Cardiac muscle cell (in vitro differentiated cells and primary cell): ENCODE data around the gene TTYH2. TPM values are rescaled to one million over a fixed set of nuclear protein-coding genes. Genes with fewer than 3 reads are reported as not detected.
"Not testable (repeated sequence)": the region's sequence is repeated elsewhere in the genome, so short reads cannot be mapped to it uniquely, and the experiment has no call there.

Experiments
- DNase-seq, 2 donors: peaks; one replicate each; pipeline versions ENCODE4 v3.0.0 to v3.0.0-alpha.2; 2010 to 2017; ENCODE audit warnings: low read depth in 1 of 2, low spot score in 1 of 2
- H3K27ac ChIP-seq: fragments of 200-600 bp; sonication (generic); 2 replicates; pipeline ENCODE4 v1.5.1; 2016
- H3K27me3 ChIP-seq: fragments of 200-600 bp; sonication (generic); 2 replicates; pipeline ENCODE4 v1.6.0; 2016; ENCODE audit warnings: control low read depth
- H3K36me3 ChIP-seq: fragments of 200-600 bp; sonication (generic); 2 replicates; pipeline ENCODE4 v1.5.1; 2016; ENCODE audit warnings: control low read depth
- H3K4me1 ChIP-seq: fragments of 200-600 bp; sonication (generic); 2 replicates; pipeline ENCODE4 v1.8.1; 2017; ENCODE audit warnings: low read depth, mild to moderate bottlenecking, mixed run types
- H3K4me3 ChIP-seq: fragments of 200-600 bp; sonication (generic); 2 replicates; pipeline ENCODE4 v1.5.1; 2016; ENCODE audit warnings: mild to moderate bottlenecking
- H3K9me3 ChIP-seq: fragments of 200-600 bp; sonication (generic); 2 replicates; pipeline ENCODE4 v1.5.1; 2017; ENCODE audit warnings: low read depth, mild to moderate bottlenecking, control low read depth
- polyA plus RNA-seq: library from polyadenylated mRNA; unstranded; fragments of >200 nt; fragmentation: Nextera tagmentation; extraction: Ambion mirVana; gene quantifications from 2 replicates; pipeline ENCODE4 v1.2.1, GENCODE V29; 2016
- total RNA-seq: library from RNA; depleted of rRNA; stranded (reverse); fragments of >200 nt; gene quantifications from 2 replicates; pipeline ENCODE4 v1.2.3, GENCODE V29; 2016
- TF ChIP-seq, protein P1 (sequence below): IDR thresholded peaks from 2 replicates; pipeline ENCODE4 v1.5.1; 2012; ENCODE audit warnings: low read depth, mild to moderate bottlenecking, low read length

Gene TTYH2
- total and polyA plus RNA-seq, 2 experiments from 2014 or later: 7.8 to 7.9 TPM

DNA sequence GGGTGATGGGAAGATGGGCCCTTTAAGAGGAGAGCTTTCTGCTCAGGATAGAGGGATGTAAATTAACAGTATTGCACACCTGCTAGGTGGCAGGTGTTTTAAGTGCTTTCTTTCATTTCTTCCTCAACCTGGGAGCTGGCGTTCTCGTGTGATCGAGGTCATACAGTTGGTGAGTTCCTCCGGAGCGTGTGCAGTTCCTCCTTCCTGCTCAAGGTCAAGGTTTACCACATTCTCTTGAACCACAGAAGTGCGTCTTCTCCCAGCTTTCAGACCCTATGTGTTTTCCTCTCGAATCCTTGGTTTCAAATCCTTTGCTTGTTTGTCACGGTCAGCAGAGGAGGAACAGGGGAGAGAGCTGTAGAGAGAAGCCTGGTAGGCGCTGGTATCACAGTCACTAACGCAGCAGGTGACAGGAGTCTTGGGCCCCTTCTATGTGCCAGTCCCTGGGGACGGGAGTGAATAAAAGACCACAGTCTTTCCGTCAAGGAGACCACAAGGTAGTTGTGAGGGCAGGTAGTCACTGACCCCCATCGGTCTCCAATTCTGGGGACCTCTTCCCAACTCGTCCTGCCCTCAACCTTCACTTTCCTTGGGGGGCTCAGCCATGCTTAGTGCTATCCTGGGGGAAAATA, 61.5 kb downstream of the TTYH2 start:
- Histone ChIP-seq H3K4me1 (peaks cover 5% of the 10 kb centered on the region), H3K4me3 (no peak overlapping the region)
- DNase-seq: no peak

DNA sequence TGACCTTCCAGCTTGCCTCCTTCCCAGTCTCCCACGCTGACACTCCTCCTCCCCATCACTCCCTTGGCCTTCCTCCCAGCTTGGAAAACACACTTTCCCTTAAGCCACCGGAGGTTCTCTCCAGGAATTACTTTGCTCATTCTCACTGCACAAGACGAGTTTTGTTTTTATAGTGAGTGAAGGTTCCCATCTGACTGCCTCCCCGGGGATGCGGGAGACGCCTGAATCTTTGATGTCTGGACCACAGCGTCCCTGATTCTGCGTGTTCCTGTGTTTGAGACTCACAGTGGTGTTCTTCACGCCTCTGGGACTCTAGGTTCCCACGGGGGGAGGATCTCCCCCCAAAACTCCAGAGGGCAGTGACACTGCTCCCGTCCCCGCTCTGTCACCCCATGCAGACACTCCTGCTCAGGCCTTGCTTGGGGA, 62.7 kb downstream of the TTYH2 start:
- H3K4me3 ChIP-seq: no peak overlapping the region
- no peaks in the 10 kb centered on the region for H3K27me3 ChIP-seq
- peak in 1 of 2 donors; percentile 87 for DNase-seq
- H3K27ac ChIP-seq: no peak overlapping the region
- no peaks in the 10 kb centered on the region for H3K36me3 ChIP-seq
- TF ChIP-seq, protein P1, sequence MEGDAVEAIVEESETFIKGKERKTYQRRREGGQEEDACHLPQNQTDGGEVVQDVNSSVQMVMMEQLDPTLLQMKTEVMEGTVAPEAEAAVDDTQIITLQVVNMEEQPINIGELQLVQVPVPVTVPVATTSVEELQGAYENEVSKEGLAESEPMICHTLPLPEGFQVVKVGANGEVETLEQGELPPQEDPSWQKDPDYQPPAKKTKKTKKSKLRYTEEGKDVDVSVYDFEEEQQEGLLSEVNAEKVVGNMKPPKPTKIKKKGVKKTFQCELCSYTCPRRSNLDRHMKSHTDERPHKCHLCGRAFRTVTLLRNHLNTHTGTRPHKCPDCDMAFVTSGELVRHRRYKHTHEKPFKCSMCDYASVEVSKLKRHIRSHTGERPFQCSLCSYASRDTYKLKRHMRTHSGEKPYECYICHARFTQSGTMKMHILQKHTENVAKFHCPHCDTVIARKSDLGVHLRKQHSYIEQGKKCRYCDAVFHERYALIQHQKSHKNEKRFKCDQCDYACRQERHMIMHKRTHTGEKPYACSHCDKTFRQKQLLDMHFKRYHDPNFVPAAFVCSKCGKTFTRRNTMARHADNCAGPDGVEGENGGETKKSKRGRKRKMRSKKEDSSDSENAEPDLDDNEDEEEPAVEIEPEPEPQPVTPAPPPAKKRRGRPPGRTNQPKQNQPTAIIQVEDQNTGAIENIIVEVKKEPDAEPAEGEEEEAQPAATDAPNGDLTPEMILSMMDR: no peak
- H3K9me3 ChIP-seq: no peaks in the 10 kb centered on the region
- H3K4me1 ChIP-seq: peaks cover 5% of the 10 kb centered on the region

More for the DNA sequence above, 61.5 kb downstream of the TTYH2 start:
- Histone ChIP-seq H3K36me3 (no peaks in the 10 kb centered on the region), H3K9me3 (no peaks in the 10 kb centered on the region), H3K27me3 (no peaks in the 10 kb centered on the region), H3K27ac (no peak overlapping the region)
- TF ChIP-seq, protein P1: no peak

DNA sequence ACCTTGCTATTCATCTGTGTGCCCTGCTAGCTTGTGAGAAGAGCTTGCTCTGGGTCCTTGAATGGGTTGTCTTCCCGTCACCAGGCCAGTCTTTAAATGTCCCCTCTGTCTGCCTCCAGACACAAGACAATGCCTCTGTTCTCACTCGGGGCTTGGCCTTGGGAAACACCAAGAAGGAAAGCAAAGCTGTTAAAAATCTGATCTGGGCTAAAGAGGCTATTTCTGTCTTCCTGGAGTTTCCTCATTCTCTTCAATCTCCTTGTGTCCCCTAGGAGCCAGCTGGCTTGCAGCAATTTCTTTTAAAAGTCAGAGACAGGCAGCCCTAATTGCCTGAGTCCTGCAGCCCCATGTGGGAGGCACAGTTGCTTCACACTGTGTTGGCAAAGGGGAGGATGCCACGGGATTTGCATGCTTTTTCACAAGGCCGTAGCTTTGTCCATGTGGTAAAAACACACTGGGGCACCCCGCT, 63.2 kb downstream of the TTYH2 start:
- H3K9me3 ChIP-seq: no peaks in the 10 kb centered on the region
- H3K4me3 ChIP-seq: no peak overlapping the region
- no peak overlapping the region for H3K27ac ChIP-seq
- TF ChIP-seq, protein P1: no peak
- DNase-seq: peak in 1 of 2 donors; percentile 79
- H3K27me3 ChIP-seq: no peaks in the 10 kb centered on the region
- H3K4me1 ChIP-seq: peaks cover 5% of the 10 kb centered on the region
- H3K36me3 ChIP-seq: no peaks in the 10 kb centered on the region

DNA sequence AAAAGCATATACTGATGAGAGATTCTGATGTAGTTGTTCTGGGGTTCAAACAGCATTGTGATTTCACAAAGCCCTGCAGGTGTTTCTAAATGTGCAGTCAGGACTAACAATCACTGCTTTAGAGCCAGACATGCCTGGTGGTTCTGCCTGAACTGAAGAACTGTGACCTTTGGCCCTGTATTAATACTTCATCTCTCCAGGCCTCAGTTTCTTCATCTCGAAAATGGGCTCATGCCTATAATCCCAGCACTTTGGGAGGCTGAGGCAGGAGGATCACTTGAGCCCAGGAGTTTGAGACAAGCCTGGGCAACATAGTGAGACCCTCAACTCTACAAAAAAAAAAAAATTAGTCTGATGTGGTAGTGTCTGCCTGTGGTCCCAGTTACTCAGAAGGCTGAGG, 64.6 kb downstream of the TTYH2 start:
- Histone ChIP-seq H3K36me3 (no peaks in the 10 kb centered on the region), H3K9me3 (no peaks in the 10 kb centered on the region), H3K4me3 (no peak overlapping the region), H3K27me3 (no peaks in the 10 kb centered on the region), H3K27ac (no peak overlapping the region), H3K4me1 (peaks cover 5% of the 10 kb centered on the region)
- DNase-seq: no peak
- TF ChIP-seq, protein P1: no peak

DNA sequence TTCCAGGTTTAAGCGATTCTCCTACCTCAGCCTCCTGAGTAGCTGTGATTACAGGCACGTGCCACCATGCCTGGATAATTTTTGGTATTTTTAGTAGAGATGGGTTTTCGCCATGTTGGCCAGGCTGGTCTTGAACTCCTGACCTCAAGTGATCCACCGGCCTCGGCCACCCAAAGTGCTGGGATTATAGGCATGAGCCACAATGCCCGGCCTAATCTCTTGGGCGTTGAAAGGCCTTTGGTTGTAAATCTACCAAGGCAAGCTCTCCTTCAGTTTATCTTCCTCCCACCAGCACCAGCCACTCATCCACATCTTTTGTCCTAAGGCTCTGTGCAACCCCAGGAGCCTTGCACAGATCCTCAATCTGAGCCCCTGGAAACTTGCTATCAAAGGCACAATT, 66.2 kb downstream of the TTYH2 start:
- H3K36me3 ChIP-seq, H3K4me3 ChIP-seq, H3K27ac ChIP-seq, DNase-seq, H3K9me3 ChIP-seq, H3K27me3 ChIP-seq, H3K4me1 ChIP-seq: not testable (repeated sequence)

DNA sequence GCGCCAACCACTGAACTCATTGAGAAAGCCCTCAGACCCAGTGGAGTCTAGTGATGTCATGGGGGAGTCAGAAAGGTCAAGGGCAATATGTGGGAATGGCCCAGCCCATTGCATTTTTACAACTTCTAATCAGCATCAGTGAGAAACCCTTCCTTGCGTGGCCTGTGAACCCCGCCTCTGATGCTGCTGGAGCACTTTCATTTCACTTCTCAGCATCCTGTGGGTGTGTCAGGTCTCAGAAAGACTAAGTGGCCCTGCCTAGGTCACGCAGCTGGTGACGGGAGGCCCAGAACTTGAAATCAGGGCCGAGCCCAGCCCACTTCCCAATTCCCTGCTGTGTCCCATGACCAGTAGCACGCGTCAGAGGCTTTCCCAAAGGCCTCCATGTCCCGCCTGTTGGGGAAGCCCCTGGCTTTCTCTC, 66.7 kb downstream of the TTYH2 start:
- Histone ChIP-seq H3K4me3 (no peak overlapping the region), H3K36me3 (no peaks in the 10 kb centered on the region), H3K27me3 (no peaks in the 10 kb centered on the region), H3K9me3 (no peaks in the 10 kb centered on the region), H3K27ac (no peak overlapping the region), H3K4me1 (peaks cover 5% of the 10 kb centered on the region)
- TF ChIP-seq, protein P1: no peak
- DNase-seq: no peak
